Neural crest cell (in vitro differentiated cells): Measurements from ENCODE around the gene VIPR1. TPM values are rescaled to one million over a fixed set of nuclear protein-coding genes. Genes with fewer than 3 reads are reported as not detected.

ENCODE experiments used
- DNase-seq: peaks from one replicate; pipeline ENCODE4 v3.0.0; 2021; ENCODE audit warnings: low read depth, mixed read lengths, low spot score
- H3K27ac Mint-ChIP-seq: one replicate; pipeline ENCODE4 v1.8.0; 2021; ENCODE audit warnings: mild to moderate bottlenecking, mixed read lengths; ENCODE audit not compliant: unreplicated experiment
- H3K27me3 Mint-ChIP-seq: 2 replicates; pipeline ENCODE4 v1.8.0; 2021; ENCODE audit warnings: low read depth, mild to moderate bottlenecking, mixed read lengths
- H3K36me3 Mint-ChIP-seq: 2 replicates; pipeline ENCODE4 v1.8.0; 2021; ENCODE audit warnings: low read depth, mild to moderate bottlenecking, mixed read lengths
- H3K4me1 Mint-ChIP-seq: 2 replicates; pipeline ENCODE4 v1.8.0; 2021; ENCODE audit warnings: mixed read lengths
- H3K4me3 Mint-ChIP-seq: one replicate; pipeline ENCODE4 v1.8.0; 2021; ENCODE audit warnings: mild to moderate bottlenecking, mixed read lengths
- H3K9me3 Mint-ChIP-seq: 2 replicates; pipeline ENCODE4 v1.8.0; 2021; ENCODE audit warnings: mixed read lengths
- total RNA-seq: library from RNA; stranded (reverse); gene quantifications from 2 replicates; pipeline ENCODE4 v1.2.1, GENCODE V29; 2021
- TF ChIP-seq, protein P1 (sequence below): fragments of 200-600 bp; sonication (generic); conservative IDR thresholded peaks from 2 replicates; pipeline ENCODE4 v1.5.0; 2021; ENCODE audit warnings: antibody characterized with exemption, mild to moderate bottlenecking

VIPR1 gene
- total RNA-seq, 1 donor from 2014 or later, result 0.63 TPM

- DNase-seq, result no peak
- H3K4me3 Mint-ChIP-seq, result peak overlapping the region; percentile 27
Observed at GRCh38 chr3:42503957-42504333, 1.5 kb downstream of the VIPR1 start.

GRCh38 chr3:42504334-42505127 is 2.1 kb downstream of the VIPR1 start:
- H3K4me3 Mint-ChIP-seq, result peak overlapping the region; percentile 27
- TF ChIP-seq, protein P1, sequence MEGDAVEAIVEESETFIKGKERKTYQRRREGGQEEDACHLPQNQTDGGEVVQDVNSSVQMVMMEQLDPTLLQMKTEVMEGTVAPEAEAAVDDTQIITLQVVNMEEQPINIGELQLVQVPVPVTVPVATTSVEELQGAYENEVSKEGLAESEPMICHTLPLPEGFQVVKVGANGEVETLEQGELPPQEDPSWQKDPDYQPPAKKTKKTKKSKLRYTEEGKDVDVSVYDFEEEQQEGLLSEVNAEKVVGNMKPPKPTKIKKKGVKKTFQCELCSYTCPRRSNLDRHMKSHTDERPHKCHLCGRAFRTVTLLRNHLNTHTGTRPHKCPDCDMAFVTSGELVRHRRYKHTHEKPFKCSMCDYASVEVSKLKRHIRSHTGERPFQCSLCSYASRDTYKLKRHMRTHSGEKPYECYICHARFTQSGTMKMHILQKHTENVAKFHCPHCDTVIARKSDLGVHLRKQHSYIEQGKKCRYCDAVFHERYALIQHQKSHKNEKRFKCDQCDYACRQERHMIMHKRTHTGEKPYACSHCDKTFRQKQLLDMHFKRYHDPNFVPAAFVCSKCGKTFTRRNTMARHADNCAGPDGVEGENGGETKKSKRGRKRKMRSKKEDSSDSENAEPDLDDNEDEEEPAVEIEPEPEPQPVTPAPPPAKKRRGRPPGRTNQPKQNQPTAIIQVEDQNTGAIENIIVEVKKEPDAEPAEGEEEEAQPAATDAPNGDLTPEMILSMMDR, result no peak

More at GRCh38 chr3:42503957-42504333, 1.5 kb downstream of the VIPR1 start:
- H3K36me3 Mint-ChIP-seq, result no peaks in the 10 kb centered on the region
- peaks cover 17% of the 10 kb centered on the region for H3K4me1 Mint-ChIP-seq
- H3K27ac Mint-ChIP-seq, result no peak overlapping the region
- H3K27me3 Mint-ChIP-seq, result peaks cover 77% of the 10 kb centered on the region
- TF ChIP-seq, protein P1, result no peak
- H3K9me3 Mint-ChIP-seq, result no peaks in the 10 kb centered on the region

GRCh38 chr3:42505128-42505848 is 2.8 kb downstream of the VIPR1 start:
- no peaks in the 10 kb centered on the region for H3K36me3 Mint-ChIP-seq
- DNase-seq, result no peak
- H3K27me3 Mint-ChIP-seq, result peaks cover 76% of the 10 kb centered on the region
- H3K4me1 Mint-ChIP-seq, result peaks cover 17% of the 10 kb centered on the region
- no peak overlapping the region for H3K27ac Mint-ChIP-seq
- TF ChIP-seq, protein P1, result no peak
- no peak overlapping the region for H3K4me3 Mint-ChIP-seq
- no peaks in the 10 kb centered on the region for H3K9me3 Mint-ChIP-seq

More at GRCh38 chr3:42504334-42505127, 2.1 kb downstream of the VIPR1 start:
- no peak for DNase-seq
- Mint-ChIP-seq H3K36me3 (no peaks in the 10 kb centered on the region), H3K9me3 (no peaks in the 10 kb centered on the region), H3K27me3 (peaks cover 77% of the 10 kb centered on the region), H3K4me1 (peaks cover 17% of the 10 kb centered on the region), H3K27ac (no peak overlapping the region)

- Mint-ChIP-seq H3K36me3 (no peaks in the 10 kb centered on the region), H3K27me3 (peaks cover 70% of the 10 kb centered on the region), H3K9me3 (no peaks in the 10 kb centered on the region)
Observed at GRCh38 chr3:42505849-42506410, 3.5 kb downstream of the VIPR1 start.

GRCh38 chr3:42507252-42507651 is 4.8 kb downstream of the VIPR1 start:
- Mint-ChIP-seq H3K27ac (no peak overlapping the region), H3K4me3 (no peak overlapping the region), H3K27me3 (peaks cover 60% of the 10 kb centered on the region), H3K9me3 (no peaks in the 10 kb centered on the region), H3K4me1 (peaks cover under 1% of the 10 kb centered on the region), H3K36me3 (no peaks in the 10 kb centered on the region)
- TF ChIP-seq, protein P1, result no peak
- no peak for DNase-seq

More at GRCh38 chr3:42505849-42506410, 3.5 kb downstream of the VIPR1 start:
- H3K27ac Mint-ChIP-seq, result no peak overlapping the region
- DNase-seq, result no peak
- H3K4me3 Mint-ChIP-seq, result no peak overlapping the region
- TF ChIP-seq, protein P1, result no peak
- H3K4me1 Mint-ChIP-seq, result peaks cover 10% of the 10 kb centered on the region
